Trophoblast cell (in vitro differentiated cells and primary cell): ENCODE data around the gene DYNLT2B.

ENCODE experiments used
- DNase-seq, 2 donors: peaks; one replicate each; pipeline ENCODE4 v3.0.0-alpha.2; 2016
- H2AFZ ChIP-seq: 2 replicates; pipeline ENCODE4 v1.6.1; 2013; ENCODE audit warnings: low read length, moderate library complexity, mild to moderate bottlenecking; ENCODE audit not compliant: insufficient read depth, poor library complexity
- H2AK5ac ChIP-seq: 2 replicates; pipeline ENCODE4 v1.6.1; 2013; ENCODE audit warnings: mild to moderate bottlenecking, low read length
- H2BK120ac ChIP-seq: 2 replicates; pipeline ENCODE4 v1.6.1; 2013; ENCODE audit warnings: low read length, mild to moderate bottlenecking, moderate library complexity; ENCODE audit not compliant: insufficient read depth, poor library complexity
- H2BK12ac ChIP-seq: 2 replicates; pipeline ENCODE4 v1.6.1; 2013; ENCODE audit warnings: mild to moderate bottlenecking, low read length, moderate library complexity
- H2BK5ac ChIP-seq: 2 replicates; pipeline ENCODE4 v1.6.1; 2013; ENCODE audit warnings: low read length, low read depth, moderate library complexity, mild to moderate bottlenecking; ENCODE audit not compliant: poor library complexity
- H3K14ac ChIP-seq: 2 replicates; pipeline ENCODE4 v1.6.1; 2013; ENCODE audit warnings: mild to moderate bottlenecking, low read length
- H3K18ac ChIP-seq: 2 replicates; pipeline ENCODE4 v1.6.1; 2013; ENCODE audit warnings: mild to moderate bottlenecking, low read length
- H3K23ac ChIP-seq: 2 replicates; pipeline ENCODE4 v1.6.1; 2013; ENCODE audit warnings: low read length
- H3K27ac ChIP-seq: 2 replicates; pipeline ENCODE4 v1.5.1; 2013; ENCODE audit warnings: low read depth, mild to moderate bottlenecking, inconsistent platforms, low read length, moderate library complexity
- H3K27me3 ChIP-seq: 2 replicates; pipeline ENCODE4 v1.6.1; 2013; ENCODE audit warnings: inconsistent platforms, mild to moderate bottlenecking, low read length, moderate library complexity; ENCODE audit not compliant: insufficient read depth
- H3K36me3 ChIP-seq, 2 experiments: 1 replicate in 1 of 2; 2 replicates in 1 of 2; pipeline ENCODE4 v1.6.1; 2013; ENCODE audit warnings: low read length in 2 of 2, mild to moderate bottlenecking in 2 of 2, moderate library complexity in 1 of 2; ENCODE audit not compliant: insufficient read depth in 2 of 2, control insufficient read depth in 1 of 2
- H3K4ac ChIP-seq: 2 replicates; pipeline ENCODE4 v1.6.1; 2013; ENCODE audit warnings: low read depth, mild to moderate bottlenecking, low read length, moderate library complexity
- H3K4me1 ChIP-seq, 2 experiments: 1 replicate in 1 of 2; 2 replicates in 1 of 2; pipeline ENCODE4 v1.6.1; 2013; ENCODE audit warnings: low read length in 2 of 2, mild to moderate bottlenecking in 2 of 2, moderate library complexity in 1 of 2; ENCODE audit not compliant: insufficient read depth in 2 of 2, control insufficient read depth in 1 of 2
- H3K4me2 ChIP-seq: 2 replicates; pipeline ENCODE4 v1.6.1; 2013; ENCODE audit warnings: inconsistent platforms, mild to moderate bottlenecking, low read length, moderate library complexity
- H3K4me3 ChIP-seq: 2 replicates; pipeline ENCODE4 v1.5.1; 2013; ENCODE audit warnings: mild to moderate bottlenecking, low read depth, low read length, inconsistent platforms
- H3K79me1 ChIP-seq: one replicate; pipeline ENCODE4 v1.6.1; 2013; ENCODE audit warnings: low read length
- H3K79me2 ChIP-seq: 2 replicates; pipeline ENCODE4 v1.6.1; 2013; ENCODE audit warnings: low read length, mild to moderate bottlenecking; ENCODE audit not compliant: control insufficient read depth, insufficient read depth, poor library complexity
- H3K9ac ChIP-seq: 2 replicates; pipeline ENCODE4 v1.6.1; 2013; ENCODE audit warnings: mild to moderate bottlenecking, low read length
- H3K9me3 ChIP-seq: 2 replicates; pipeline ENCODE4 v1.6.1; 2013; ENCODE audit warnings: low read depth, mild to moderate bottlenecking, control low read depth, inconsistent platforms, low read length; ENCODE audit not compliant: insufficient read depth
- H4K12ac ChIP-seq: 2 replicates; pipeline ENCODE4 v1.6.1; 2013; ENCODE audit warnings: low read depth, mild to moderate bottlenecking, low read length, moderate library complexity
- H4K8ac ChIP-seq: 2 replicates; pipeline ENCODE4 v1.6.1; 2013; ENCODE audit warnings: low read depth, mild to moderate bottlenecking, low read length, moderate library complexity
- H4K91ac ChIP-seq: one replicate; pipeline ENCODE4 v1.6.1; 2013; ENCODE audit warnings: low read depth, mild to moderate bottlenecking, low read length, moderate library complexity
- WGBS: extraction: QIAGEN DNeasy Blood & Tissue Kit; methylation state at CpG from one replicate; pipeline ENCODE4 v1.1.7; 2013; ENCODE audit warnings: missing lambda C conversion rate; ENCODE audit not compliant: insufficient read length, insufficient coverage; ENCODE audit errors: extremely low coverage; 5-methylcytosine and 5-hydroxymethylcytosine counted together

The DYNLT2B gene

DNA sequence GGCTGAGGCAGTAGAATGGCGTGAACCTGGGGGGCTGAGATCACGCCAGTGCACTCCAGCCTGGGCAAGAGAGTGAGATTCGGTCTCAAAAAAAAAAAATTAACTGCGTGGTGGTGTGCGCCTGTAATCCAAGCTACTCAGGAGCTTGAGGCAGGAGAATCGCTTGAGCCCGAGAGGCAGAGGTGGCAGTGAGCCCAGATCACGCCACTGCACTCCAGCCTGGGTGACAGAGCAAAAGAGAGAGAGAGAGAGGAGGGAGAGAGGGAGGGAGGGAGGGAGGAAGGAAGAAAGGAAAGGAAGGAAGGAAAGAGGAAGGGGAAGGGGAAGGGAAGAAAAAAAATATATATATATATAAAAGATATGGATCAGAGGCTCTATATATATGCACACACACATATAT, 14.1 kb upstream of the DYNLT2B start:
- H2BK5ac ChIP-seq, result no peak overlapping the region
- no CpG with 5 or more reads among the region's 8 CpGs for WGBS

DNA sequence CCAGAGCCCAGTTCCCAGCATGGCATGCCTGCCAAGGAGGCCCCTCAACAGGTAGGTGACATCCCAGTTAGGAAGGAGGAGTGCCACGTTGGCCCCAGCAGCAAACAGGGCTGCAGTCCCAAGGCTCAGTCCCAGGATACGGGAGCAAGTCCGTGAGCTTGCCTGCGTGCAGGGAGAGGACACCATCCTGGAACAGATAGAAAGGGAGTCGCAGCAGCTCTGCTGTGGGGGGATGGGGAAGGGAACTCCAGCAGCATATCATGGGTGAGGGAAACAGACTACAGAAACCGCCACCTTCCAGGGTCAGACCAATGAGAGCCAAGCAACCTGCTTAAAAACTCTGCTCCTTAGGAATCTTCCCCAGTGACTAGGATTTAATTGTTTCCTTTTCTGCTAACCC, 9.4 kb upstream of the DYNLT2B start:
- Histone ChIP-seq H3K4ac (no peak overlapping the region), H3K18ac (no peak overlapping the region), H3K9ac (no peak overlapping the region), H4K12ac (no peak overlapping the region), H3K79me2 (no peaks in the 10 kb centered on the region), H3K36me3 (no peaks in the 10 kb centered on the region), H3K4me2 (no peak overlapping the region), H3K9me3 (peaks cover 2% of the 10 kb centered on the region), H2AFZ (no peak overlapping the region), H3K27ac (no peak overlapping the region), H3K14ac (no peak overlapping the region), H2BK12ac (no peak overlapping the region), H3K23ac (no peak overlapping the region), H2BK5ac (no peak overlapping the region), H3K79me1 (no peaks in the 10 kb centered on the region), H3K4me3 (no peak overlapping the region), H3K4me1 (peaks cover 0 to 4% of the 10 kb centered on the region in 2 experiments), H2AK5ac (no peak overlapping the region), H4K91ac (no peak overlapping the region), H2BK120ac (no peak overlapping the region), H3K27me3 (no peaks in the 10 kb centered on the region), H4K8ac (no peak overlapping the region)
- whole genome bisulfite sequencing, result no CpG with 5 or more reads among the region's 6 CpGs
- DNase-seq, result no peak

More for the DNA sequence above, 14.1 kb upstream of the DYNLT2B start:
- Histone ChIP-seq H4K8ac (no peak overlapping the region), H2AK5ac (no peak overlapping the region), H4K12ac (no peak overlapping the region), H3K4me3 (no peak overlapping the region), H3K79me1 (no peaks in the 10 kb centered on the region), H3K79me2 (no peaks in the 10 kb centered on the region), H2BK120ac (no peak overlapping the region), H2BK12ac (no peak overlapping the region), H3K23ac (no peak overlapping the region), H3K27ac (no peak overlapping the region), H4K91ac (no peak overlapping the region), H2AFZ (no peak overlapping the region), H3K4me1 (peaks cover 0 to 4% of the 10 kb centered on the region in 2 experiments), H3K4me2 (no peak overlapping the region), H3K14ac (no peak overlapping the region), H3K27me3 (no peaks in the 10 kb centered on the region), H3K4ac (no peak overlapping the region), H3K36me3 (no peaks in the 10 kb centered on the region), H3K18ac (no peak overlapping the region), H3K9ac (no peak overlapping the region), H3K9me3 (no peaks in the 10 kb centered on the region)
- DNase-seq, result no peak

DNA sequence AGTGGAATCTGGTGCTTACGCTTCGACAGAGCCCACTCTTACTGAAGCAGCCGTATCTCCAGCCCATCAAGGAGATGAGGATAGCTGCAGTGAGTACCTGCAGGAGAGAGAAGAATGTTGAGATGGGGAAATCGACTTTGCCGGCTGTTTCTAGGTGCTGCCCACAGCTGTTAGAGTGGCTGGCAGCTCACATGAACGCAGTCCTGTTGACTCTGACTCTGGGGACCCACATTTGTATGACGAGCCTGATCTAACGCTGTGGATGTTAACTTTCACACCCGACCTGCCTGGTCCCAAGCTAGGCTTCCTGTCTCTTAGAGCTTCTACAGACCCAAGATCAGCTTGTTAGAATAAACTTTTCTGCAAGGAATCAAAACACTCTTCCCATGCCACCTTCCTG, 8.9 kb upstream of the DYNLT2B start:
- Histone ChIP-seq H3K9me3 (peaks cover 2% of the 10 kb centered on the region), H3K23ac (no peak overlapping the region), H3K36me3 (no peaks in the 10 kb centered on the region), H3K18ac (no peak overlapping the region), H2BK12ac (no peak overlapping the region), H3K14ac (no peak overlapping the region), H2AFZ (no peak overlapping the region), H3K4ac (no peak overlapping the region), H4K8ac (no peak overlapping the region), H4K12ac (no peak overlapping the region), H3K9ac (no peak overlapping the region), H2AK5ac (no peak overlapping the region), H3K79me2 (no peaks in the 10 kb centered on the region), H3K4me2 (no peak overlapping the region), H2BK5ac (no peak overlapping the region), H4K91ac (no peak overlapping the region), H3K27me3 (no peaks in the 10 kb centered on the region), H2BK120ac (no peak overlapping the region), H3K27ac (no peak overlapping the region), H3K4me3 (no peak overlapping the region), H3K79me1 (no peaks in the 10 kb centered on the region), H3K4me1 (peaks cover 0 to 4% of the 10 kb centered on the region in 2 experiments)
- DNase-seq, result no peak
- WGBS, result no CpG with 5 or more reads among the region's 9 CpGs

DNA sequence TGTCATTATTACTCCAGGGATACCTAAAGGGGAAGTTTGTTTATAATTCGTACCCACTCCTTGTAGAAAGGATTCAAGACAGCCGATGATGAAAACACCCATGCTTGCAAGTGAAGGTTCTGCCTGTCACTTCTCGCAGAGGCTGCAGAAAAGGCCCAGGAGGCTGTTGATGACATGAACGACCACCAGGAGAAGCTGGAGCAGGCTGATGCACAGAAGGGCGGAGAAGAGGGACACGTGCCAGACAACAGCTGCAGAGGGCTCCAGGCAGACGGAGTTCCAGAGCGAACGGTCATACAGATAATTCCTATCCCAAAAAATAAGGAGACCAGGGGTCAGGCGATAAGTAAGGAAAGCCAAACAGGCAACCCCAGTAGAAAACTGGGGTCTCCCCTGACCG, 5.7 kb upstream of the DYNLT2B start:
- H3K4me1 ChIP-seq, result peaks cover 0 to 6% of the 10 kb centered on the region in 2 experiments
- no peak overlapping the region for H4K8ac ChIP-seq
- H3K36me3 ChIP-seq, result no peaks in the 10 kb centered on the region
- H3K4ac ChIP-seq, result no peak overlapping the region
- H3K23ac ChIP-seq, result no peak overlapping the region
- WGBS, result no CpG with 5 or more reads among the region's 11 CpGs
- no peak overlapping the region for H2BK12ac ChIP-seq
- no peaks in the 10 kb centered on the region for H3K27me3 ChIP-seq
- H2BK5ac ChIP-seq, result no peak overlapping the region
- no peaks in the 10 kb centered on the region for H3K79me2 ChIP-seq
- H3K14ac ChIP-seq, result no peak overlapping the region
- H3K9me3 ChIP-seq, result peaks cover 2% of the 10 kb centered on the region
- H3K18ac ChIP-seq, result no peak overlapping the region
- H4K91ac ChIP-seq, result no peak overlapping the region
- H3K79me1 ChIP-seq, result peaks cover 3% of the 10 kb centered on the region
- no peak overlapping the region for H3K27ac ChIP-seq
- H3K4me2 ChIP-seq, result no peak overlapping the region
- no peak for DNase-seq
- no peak overlapping the region for H3K9ac ChIP-seq
- H2AK5ac ChIP-seq, result no peak overlapping the region
- H2BK120ac ChIP-seq, result no peak overlapping the region
- no peak overlapping the region for H3K4me3 ChIP-seq
- H4K12ac ChIP-seq, result no peak overlapping the region
- H2AFZ ChIP-seq, result no peak overlapping the region
